DLD1 (cell line): ENCODE measurements around the gene PELI1.

Experiments used
- in situ Hi-C: cut with HindIII; loops from 2 replicates; pipeline ENCODE4 v1.10.0; 2017; ENCODE audit warnings: low sequenced_read_pairs

The PELI1 gene, protein sequence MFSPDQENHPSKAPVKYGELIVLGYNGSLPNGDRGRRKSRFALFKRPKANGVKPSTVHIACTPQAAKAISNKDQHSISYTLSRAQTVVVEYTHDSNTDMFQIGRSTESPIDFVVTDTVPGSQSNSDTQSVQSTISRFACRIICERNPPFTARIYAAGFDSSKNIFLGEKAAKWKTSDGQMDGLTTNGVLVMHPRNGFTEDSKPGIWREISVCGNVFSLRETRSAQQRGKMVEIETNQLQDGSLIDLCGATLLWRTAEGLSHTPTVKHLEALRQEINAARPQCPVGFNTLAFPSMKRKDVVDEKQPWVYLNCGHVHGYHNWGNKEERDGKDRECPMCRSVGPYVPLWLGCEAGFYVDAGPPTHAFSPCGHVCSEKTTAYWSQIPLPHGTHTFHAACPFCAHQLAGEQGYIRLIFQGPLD

DNA sequence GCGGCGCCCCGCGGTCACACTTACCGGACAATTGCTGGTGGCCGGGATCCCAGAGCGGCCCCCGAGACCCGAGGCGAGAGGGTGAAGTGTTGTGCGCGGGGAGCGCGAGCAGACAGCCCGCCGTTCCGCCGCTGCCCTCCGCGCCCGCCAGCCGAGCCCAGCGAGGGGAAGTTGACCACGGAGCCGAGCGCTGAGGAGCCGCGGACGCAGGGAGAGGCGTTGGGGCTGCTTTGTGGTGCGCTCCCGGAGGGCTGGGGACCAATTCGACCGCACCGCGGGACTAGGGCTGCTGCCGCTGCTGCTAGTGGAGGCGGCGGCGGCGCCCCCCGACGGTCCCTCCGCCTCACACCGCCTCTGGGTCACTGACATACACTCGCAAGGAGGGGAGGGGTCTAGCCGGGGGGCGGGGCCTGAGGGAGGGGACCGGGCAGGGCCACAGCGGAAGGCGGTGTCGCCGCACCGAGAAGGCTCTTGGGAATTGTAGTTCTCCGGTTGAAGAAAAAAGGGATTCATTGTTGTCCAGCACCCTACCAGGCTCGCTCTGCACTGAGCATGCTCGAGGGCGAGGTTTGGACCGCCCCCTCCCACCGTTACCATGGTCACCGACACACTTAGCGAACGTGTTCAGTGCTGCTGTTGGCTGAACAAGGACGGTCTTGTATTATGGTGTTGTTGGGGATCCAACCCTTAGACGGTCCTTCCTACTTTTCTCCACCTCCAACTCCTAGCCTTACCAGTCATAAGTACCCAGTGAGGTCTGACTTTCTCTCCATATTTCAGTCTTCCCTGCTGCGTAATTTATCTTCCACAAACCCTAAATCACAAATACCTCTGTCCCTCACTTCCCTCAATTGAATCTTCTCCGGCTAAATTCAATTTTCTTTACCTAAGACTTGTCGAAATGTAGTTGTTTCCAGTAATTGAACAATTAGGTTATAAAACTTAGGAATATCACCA, at the start of gene PELI1:
Gene PELI1, minus strand, starts transcription at position 364 of the 957 bp plus-strand sequence. CDS start 36,110 bp downstream, outside the sequence.
- in situ Hi-C loops: no loop called here

DNA sequence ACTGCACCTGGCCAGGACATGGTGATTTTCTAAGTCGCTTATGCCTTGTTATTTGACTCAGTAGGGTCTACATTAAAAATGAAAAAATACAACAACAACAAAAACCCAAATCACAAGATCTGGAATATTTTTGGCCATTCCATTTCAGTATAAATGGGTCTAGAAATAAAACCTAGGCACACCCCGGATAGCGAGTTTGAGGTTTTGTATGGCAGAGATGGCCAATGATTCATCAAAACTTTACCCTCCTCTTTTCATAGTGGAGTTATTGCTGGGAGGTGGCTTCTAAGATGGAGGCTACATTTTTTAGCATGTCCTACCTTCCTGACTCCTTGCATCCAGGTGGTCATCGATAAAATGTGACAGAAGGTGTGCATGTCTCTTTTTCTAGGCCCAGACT, 49.3 kb upstream of the PELI1 start:
- in situ Hi-C loops: no loop called here

DNA sequence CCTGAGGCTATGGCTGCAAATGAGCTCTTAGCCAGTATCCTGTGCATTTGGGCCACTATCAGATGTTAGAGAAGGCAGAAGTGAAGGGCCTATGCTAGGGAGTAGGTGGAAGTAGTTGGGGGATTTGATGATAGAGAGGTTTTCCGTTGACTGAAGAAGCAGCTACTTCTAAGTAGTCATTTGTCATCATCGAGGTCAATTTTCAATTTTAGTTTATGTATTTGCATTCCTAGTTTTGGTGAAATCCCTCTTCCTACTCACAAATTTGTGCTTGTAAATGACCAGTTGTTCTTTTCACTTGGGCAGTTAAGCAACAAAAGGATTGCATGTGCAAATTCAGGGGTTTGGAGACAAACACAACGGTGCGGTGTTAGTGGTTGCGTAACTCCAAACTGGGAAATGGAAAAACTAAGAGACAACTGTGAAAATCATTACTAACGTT, 48.5 kb upstream of the PELI1 start:
- in situ Hi-C loops: no loop called here

DNA sequence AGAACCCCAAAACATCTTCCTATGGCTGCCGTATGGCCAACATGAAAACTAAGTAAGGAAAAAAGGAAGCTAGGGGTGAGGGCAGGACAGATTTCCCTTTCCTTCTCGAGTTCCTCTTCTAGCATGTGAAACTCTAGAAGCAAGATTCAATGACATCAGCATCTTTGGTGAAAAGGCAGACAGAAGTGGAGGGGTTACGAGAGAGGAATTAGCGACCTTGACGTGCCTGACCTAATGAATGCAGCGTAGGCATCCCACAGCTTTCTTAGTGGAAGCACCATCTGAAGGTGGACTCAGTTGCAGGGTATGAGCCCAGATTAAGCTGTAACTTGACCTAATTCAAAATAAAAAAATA, 47.9 kb upstream of the PELI1 start:
- in situ Hi-C loops: no loop called here

DNA sequence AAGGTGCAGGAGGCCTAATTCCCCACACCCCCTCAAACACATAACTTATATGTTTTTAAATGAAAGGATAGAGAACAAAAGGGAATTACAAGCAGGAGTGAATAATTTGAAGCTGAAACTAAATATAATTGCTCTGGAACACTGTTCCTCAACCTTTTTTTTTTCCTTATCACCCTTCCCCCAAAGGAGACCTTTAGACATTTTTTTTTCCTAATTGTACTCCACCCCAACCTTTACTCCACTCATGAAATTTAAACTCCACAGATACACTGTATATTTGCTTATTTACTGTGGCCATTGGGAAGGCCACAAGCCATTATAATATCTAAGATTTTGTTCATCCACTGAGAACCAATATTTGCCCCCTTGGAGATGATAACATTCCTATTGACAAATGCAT, 45.4 kb upstream of the PELI1 start:
- in situ Hi-C loops: no loop called here

DNA sequence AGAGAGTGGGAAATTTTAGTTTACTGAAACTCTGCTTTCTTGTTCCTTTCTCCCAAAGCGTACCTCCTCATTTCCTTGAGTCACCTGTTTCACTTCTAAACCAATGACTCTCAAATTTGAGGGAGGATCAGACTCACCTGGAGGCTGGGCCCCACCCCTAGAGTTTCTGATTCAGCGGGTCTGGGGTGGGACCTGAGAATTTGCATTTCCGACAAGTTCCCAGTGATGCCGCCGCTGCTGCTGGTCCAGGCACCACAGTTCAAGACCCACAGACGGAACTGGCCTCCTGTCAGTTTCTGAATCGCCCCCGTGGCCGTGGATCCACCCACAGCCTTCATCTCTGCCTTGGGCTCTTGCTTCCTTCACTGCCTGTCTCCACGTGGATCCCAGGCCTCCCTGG, 44.9 kb upstream of the PELI1 start:
- in situ Hi-C loops: no loop called here

DNA sequence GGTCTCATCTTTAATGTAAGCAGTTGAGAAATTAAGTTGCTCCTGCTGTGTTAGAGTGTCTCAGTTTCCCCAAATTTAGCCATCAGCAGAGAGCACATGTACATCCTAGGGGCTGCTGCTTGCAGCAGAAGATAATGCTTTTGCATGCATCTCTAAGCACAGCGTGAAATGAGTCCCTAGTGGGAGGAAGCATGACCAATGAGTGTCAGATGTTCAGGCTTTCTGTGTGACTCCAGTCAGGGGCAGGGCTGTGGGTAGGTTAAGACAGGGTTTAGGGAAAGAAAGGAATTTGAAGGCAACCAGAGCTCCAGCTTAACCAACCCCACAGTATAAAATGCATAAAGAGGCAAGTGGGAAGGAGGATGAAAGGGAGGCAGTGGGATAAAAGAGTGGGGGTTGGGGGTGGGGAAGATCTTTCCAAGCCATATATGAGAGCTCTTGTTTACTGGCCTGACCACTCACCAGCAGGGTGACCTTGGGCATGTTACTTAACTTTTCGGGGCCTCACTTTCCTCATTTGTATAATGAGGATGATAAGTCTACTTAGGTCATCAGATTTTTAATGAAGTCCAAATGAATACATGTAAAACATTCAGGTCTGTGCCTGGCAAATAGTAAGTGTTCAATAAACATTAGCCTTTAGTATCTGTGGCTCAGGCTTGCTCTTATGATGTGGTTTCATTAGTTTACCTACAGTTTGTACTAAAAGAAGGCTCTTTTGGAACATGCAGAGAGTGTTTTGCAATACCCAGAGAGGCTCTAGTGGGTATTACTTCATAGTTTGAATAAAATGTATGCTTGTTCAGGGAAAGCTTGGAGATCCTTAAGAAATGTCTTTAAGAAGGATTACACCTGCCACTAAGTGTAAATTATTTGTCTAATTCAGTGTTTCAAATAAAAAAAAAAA, 42.7 kb upstream of the PELI1 start:
- in situ Hi-C loops: no loop called here

DNA sequence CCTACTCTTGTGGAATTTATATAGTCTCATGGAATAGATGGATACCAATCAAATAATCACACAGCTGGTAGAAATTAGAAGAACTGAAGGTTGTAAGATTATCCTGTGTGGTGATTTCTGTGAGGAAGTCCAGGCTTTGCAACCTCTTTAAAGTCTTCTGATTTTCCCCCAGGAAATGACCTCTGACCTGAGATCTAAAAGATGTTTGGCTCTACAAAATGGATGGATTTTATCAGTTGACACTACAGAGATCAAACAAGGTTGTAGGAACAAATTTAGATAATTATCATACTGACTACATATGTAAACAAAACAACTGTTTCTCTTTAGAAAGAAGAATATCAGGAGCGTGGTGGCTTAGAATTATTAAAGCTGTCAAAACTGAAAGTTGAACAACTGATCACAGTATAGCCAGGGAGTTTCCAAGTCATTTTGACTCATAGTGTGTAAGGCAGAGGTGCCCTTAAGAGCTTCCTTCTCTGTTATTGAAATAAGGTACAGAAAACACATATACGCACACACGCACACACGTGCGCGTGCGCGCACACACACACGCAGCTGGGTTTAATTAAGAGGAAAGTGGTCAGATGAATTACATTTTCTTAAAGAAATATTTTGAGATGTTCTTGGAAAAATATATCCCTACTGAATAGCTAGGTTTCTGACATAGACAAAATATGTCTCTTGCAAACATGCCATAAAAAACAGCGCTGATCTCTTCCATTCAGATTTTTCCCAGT, 35.5 kb upstream of the PELI1 start:
- in situ Hi-C loops: no loop called here

DNA sequence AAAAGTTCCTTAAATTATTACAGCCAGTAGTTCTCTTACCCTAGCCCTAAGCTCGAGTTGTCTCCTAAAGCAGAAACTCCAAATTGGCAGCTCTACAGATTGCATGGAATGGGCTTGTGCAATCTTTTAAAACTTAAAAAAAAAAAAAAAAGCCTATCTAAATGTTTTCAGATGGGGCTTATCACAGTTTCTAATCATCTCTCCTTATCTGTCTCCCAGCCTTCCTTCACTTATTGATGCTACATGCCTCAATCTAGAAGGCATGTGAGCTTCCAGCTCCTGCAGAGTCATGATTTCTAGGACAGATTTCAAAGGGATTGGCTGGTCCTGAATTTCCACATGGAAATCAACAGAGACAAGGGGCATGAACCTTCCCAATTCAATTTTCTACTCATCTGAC, 33.1 kb upstream of the PELI1 start:
- in situ Hi-C loops: no loop called here

DNA sequence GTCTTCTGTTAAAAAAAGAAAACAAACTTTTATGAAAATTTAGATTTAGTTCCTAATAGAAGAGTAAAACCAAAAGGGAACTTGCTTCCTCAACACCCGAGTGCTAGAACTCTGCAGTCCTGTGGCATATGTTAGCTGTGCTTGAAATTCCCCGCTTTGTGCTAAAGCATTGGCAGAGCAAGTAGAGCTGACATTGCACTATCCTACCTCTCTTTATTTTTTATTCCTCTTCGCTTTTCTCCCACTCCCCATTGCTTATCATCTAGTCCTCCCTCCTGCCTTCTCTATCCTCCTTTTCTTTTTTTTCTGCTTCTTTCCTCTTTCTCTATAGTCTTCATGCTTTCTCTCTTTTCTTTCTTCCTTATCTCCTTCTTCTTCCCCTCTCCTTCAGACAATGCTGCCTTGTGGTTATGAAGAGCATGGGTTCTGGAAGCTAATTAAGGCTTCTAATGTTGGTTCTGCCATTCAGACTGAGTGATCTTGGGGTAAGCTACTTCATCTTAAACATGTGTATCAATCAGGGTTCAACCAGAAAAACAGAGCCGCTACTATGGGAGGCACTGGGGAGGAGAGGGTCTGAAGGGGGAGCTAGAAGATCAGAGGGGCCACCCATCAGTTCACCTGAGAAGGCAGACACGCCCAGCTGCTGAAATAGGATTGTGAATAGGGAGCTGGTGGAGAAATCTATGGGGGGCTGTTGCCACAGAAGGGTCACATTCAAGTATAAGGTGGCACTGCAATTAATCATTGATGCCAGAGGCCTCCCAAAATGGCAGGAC, 31.4 kb upstream of the PELI1 start:
- in situ Hi-C loops: no loop called here

DNA sequence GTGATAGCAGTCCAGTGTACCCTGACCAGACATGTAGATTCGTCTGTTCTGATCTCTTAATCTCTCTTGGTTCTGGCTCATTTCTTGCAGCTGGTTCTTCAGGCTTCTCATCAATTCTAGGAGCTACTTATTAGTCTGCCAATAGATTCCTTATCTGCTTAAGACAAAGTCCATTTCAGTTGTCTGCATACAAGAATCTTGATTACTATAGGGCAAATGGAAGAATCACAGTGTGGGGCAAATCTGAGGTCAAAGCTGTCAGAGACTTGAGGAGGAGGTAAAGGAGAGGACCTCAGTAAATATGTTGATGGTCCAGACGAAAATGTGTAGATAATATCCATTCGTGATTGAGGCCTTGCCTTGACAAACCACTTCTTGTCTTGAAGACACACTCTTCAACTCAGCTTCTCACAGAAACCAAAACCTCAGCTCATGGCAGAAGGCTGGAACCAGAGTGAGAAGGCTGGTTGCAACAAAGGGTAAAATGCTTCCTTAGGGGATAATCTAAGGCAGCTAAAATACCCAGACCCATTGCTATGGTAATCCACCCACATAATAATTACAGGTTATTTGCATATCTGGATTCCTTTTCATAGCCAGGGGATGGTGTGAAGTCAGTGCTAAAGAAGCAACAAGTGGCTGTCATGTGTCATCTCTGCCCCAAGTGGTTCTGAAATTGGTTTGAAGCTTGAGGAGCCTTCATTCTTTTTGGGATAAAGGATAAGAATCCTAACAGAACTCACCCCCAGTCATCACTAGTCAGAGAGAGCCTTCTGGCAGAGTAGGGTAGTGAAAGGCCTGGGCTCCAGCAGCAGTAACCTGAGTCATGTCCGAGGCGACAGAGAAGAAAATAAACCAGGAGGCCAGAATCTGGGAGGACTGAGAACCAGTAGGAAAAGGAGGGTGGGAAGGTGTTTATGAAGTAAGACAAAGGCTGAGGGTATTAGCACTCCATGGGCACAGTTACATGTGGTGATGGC, 29.2 kb upstream of the PELI1 start:
- in situ Hi-C loops: no loop called here

DNA sequence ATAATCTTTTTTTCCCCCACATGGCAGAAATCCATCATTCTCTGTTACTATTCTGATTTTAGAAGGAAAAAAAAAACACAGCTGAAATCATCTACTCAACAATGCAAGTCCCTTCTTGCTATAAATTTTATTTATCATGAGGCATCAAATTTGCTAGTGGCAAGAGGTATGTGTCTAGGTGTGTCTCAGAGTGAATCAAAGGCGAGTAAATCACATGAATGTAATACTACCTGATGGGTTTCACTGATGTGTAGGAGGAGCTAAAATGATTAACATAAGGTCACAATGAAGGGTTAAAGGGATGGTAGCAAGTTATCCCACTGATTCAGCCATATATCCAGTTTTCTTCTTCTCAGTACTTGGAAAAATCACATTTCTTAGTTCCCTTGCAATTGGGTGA, 24.5 kb upstream of the PELI1 start:
- in situ Hi-C loops: no loop called here

DNA sequence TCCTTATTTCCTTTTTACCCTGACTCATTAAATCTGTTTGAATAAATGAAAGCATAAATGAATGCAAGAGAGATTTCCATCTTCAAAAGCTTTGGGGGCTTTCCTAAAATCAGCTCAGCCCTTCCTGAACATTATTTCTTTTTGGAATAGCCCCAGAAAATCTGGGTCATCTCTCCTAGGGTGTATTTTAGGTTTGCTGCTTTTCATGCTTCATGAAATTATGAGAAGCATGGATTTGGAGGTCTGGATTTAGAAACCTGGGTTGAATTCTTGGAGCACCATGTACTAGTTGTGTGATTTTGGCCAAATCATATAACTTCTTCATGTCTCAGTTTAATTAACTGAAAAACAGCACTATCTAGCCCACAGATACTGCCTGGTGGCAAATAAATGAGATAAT, 24.0 kb upstream of the PELI1 start:
- in situ Hi-C loops: no loop called here

DNA sequence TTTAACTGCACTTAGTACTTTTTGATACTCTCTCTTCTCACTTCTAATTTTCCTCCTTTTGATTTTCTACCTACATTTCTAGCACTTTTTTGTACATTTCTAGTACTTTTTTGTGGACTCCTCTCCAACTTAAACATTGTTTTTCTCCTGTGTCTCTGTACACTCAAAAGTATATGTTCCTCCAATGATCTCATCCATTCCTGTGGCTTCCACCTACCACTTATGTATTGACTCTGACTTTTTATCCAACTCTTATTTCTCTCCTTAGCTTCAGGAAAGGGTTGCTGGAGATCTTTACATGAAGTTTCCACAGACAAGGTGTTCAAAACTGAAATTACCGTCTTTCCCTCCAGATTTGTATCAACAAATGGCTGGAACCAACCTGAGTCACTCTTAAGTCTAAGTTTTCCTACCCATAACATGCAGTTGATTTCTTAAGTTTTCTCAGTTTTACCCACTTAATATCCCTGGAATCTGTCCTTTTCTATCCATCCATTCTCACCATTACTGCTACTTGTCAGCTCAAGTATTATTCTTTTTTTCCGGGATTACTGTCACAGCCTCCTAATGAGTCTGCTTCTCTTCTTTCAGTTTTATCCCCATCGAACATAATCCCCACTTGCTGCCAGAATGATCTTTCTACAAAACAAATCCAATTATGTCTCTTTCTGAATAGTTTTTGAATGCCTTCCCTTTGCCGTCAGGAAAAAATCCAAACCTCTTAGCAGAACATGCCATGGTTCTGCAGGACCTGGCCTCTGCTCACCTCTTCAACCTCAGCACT, 22.6 kb upstream of the PELI1 start:
- in situ Hi-C loops: no loop called here

DNA sequence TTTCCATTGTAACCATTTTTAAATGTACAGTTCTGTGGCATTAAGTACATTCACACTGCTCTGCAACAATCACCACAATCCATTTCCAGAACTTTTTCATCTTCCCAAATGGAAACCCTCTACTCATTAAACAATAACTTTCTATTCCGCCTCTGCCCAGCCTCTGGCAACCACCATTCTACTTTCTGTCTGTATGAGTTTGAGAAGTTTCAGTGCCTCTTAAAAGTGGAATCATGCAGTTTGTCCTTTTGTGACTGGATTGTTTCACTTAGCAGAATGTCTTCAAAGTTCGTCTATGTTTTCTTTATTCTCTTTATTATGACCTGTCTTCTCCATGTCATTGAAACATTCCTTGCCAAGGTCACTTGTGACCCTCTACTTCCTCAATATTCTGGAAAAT, 22.0 kb upstream of the PELI1 start:
- in situ Hi-C loops: no loop called here

DNA sequence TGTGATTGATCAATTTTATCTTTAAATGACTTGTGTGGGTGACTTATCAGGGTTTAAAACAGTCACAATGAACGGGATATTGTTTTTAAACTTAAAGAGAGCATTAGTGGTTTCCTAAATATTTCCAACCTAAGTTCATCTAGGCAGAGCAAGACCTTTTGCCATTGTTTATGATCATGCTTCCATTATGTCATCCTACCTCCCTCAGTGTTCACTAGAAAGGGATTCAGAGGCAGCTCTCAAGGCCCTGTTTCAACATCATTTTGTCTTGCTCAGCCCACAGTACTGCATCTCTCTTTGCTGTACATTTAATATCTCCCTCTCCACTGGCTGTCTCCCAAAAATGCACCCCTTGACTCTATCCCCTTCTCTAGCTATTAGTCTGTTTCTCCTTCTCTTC, 21.5 kb upstream of the PELI1 start:
- in situ Hi-C loops: no loop called here

DNA sequence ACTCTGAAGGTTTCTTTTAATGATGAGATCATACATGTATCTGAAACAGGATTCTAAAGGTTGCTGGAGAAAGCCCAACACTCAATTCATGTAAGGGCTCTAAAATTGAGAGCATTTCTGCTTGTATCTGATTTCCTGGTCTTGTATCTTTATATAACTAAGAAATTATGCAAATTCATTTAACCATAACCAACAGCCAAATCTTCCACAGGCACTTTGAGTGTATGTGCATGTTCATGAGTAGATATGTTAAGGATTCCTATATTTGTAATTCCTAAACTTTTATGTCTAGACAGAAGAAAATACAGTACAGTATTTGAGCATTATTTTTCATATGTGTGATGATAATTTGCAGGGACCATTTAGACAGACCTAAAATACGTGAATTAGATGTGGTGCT, 20.4 kb upstream of the PELI1 start:
- in situ Hi-C loops: no loop called here

DNA sequence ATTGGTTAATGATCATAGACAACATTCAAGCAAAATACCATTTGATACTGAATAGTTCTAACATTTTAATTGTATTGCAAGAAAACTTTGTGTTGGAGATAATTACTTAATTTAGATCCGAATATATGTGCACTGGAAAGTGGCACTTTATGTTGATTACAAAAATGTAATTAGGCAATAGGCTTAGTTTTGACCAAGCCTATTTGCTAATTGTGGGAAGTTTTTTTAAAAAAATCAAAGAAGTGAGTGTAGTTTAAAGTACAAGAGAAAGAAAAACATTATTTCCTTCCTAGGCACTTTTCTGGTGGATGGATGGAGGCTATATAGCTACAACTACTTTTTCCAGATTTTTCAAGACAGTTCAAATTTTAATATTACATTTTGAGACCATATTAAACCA, 18.3 kb upstream of the PELI1 start:
- in situ Hi-C loops: no loop called here
